DMS53 treated with DMSO at 0.1 percent for 48 hours (cell line): ENCODE measurements around the gene PPP1CB.
"Not testable (repeated sequence)": the region's sequence is repeated elsewhere in the genome, so short reads cannot be mapped to it uniquely, and the experiment has no call there.

Experiments
- DNase-seq: peaks from one replicate; lab custom pipeline; 2025; ENCODE audit not compliant: unreplicated experiment; lab: John Stamatoyannopoulos, UW

Gene PPP1CB

DNA sequence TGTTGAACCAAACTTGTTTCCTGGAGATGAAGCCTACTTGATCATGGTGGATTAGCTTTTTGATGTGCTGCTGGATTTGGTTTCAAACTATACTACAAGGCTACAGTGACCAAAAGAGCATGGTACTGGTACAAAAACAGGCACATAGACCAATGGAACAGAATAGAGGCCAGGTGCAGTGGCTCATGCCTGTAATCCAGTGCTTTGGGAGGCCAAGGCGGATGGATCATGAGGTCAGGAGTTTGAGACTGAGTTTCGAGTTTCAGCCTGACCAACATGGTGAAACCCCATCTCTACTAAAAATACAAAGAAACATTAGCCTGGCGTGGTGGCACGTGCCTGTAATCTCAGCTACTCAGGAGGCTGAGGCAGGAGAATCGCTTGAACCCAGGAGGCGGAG is 9.0 kb upstream of the PPP1CB start:
- DNase-seq, result not testable (repeated sequence)

DNA sequence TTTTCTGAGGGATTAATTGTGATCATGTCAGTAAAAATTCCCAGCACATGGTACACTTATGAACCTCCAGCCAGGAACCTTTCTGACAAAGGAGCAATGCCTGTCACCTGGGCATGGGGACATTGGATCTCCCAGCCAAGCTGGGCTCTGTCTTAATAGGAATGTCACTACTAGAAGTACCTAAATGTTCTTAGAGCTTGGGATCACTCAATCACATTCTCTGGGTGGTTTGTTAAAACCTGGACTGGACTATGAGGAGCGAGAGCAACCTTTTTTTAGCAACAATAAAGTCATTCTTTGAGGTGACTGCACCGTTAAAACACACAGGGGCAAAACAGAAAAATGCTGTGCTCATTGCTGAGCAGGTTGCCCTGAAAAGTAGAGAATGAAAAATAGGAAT is 6.4 kb upstream of the PPP1CB start:
- no peak for DNase-seq

DNA sequence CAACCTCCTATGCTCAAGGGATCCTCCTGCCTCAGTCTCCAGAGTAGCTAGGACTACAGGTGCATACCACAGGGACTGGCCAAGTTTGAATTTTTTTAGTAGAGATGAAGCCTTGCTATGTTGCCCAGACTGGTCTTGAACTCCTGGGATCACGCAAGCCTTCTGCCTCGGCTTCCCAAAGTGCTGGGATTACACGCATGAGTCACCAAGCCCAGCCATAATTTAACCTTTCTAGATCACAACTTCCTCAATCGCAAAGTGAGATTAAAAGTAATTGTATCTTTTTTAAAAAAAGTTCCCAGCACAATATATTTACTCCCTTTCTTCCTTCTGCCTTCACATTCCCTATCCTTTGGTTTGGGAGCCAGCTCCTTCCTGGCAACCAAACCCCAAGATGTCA is 5.8 kb upstream of the PPP1CB start:
- DNase-seq, result no peak

DNA sequence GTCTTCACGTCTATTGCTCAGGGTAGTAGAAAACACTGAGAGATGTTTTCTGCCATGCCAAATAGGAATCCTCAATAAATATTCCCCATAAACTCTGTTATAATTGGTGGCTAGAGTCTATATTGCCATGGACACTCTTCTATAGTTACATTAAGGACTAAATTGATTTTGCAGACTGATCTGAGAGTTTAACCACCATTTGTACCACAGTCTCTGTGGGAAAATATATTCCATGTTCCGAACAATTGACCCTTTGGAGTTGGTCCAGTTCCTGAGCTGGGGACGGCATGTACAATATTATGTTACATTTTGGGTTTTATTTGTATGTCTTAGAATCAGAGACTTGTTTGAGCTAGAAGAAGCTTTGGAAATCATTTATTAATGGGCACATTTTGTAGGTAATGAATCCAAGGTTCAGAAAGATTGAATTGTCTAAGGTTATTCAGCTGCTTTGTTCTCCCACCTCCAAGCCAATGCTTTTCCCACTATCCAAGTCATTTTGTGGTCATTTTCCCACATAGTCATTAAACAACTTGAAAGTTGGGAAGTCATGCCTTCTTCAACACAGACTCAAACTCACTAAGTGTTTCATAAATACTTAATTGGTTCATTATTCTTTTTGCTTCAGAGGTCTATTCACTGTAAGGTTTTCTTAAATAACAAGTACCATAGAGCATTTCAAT is 5.1 kb upstream of the PPP1CB start:
- no peak for DNase-seq

DNA sequence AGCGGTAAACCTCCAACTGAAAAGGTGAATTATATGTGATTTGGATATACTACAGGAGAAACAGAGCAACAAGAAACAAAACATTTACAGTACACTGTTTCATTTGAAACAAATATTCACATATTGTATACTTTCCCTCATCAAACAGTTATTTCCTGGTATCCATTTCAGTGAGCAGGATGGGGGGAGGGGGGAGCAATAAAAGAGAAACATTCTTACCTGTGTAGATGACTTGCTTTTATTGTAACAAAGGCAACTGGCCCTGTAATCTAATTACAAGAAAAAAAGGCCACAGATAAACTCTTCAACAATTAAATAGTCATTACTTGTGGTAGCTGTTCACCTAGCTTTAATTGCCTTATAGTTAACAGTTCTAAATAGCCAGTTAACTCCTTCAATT is 3.9 kb upstream of the PPP1CB start:
- DNase-seq, result peak; percentile 14

DNA sequence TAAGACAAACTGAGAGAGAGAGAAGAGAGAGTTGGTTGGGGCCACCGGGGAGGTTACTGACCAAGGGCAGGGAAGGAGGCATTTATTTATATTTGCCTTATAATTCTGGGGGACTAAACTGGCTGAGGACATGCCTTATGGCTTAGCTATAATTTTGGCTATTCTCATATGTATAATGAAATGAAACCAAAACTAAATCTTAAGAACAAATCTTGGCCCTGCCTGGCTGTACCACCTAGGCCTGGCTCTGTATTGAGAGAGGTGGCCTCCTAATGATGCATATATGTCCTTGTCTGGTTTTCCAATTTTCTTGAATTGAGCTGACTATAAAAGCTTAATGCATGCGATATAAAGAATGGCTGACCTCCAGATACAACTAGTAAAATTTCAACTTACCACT is 3.5 kb upstream of the PPP1CB start:
- no peak for DNase-seq

DNA sequence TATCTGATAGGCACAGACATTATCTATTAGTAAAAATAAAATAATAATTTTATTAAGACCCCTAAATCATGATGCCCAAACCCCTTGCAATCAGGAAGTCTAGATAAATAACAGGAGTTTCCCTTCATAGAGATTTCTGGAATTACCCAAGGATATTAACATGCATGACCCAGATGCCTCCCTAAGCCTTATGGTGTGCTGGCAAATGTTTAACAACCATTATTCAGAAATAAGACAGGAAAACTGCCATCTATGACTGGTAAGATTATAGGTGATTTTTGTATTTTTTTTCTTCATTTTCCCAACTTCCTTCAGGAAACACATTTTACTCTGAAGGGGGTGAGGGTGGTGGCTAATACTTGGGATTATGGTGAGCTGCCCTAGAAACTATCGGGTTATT is 2.7 kb upstream of the PPP1CB start:
- DNase-seq, result no peak

DNA sequence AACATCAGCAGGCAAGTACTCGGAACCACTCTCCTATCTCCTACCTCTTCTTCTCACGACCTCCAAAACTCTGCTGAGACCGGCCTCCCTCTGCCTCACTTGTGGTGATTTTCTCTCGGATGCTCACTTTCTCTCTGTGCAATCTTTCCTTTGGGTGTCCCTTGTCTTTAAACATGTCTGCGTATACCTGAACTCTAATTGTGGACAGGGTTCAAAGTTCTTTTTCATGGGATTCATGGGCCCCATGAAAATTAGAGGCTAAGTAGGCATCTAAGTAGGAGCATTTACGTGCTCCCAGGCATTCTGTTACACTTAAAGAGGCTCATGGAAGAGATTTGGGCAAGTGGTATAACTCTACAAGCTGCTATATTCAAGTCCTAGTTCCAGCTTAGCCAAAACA is 2.1 kb upstream of the PPP1CB start:
- DNase-seq, result no peak

DNA sequence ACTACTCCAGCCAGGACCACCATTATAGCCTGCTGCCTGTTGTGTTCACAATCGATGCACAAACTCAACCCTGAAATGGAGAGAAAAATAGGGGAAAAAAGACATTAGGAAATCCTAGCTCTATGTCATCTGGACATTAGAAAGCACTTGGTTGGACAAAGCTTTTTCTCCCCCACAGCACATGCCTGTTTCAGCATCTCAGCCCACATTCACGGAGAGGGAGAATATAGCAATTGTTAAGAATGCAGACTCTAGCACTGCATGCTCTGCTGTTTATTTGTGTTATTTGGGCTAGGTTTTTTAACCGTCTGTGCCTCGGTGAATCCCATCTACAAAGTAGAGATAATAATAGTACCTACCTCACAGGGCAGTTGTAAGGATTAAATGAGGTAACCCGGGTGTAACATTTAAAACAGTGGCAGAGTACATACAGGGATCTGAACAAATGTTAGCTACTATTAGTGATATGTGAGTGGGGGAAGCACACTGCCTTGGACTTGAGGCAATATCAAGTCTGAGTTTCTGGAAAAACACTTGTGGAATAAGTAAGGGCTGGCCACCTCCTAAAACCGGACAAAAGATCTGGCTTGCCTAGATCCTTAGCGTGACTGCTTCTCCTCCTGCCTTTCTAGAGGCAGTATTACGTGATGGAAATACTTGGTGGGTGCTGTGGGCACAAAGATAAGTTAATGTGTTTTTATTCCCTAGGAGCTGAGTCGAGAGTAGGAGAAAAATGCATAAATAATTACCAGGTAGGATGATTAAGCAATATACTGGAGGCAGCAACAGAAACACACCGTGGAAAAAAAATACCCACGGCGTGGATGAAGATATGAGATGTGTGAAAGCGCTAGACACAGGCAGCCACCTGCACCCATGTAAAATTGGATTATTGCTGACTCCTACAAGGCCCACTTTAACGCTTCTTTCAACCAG is 1.0 kb upstream of the PPP1CB start:
- DNase-seq, result peak; percentile 18

DNA sequence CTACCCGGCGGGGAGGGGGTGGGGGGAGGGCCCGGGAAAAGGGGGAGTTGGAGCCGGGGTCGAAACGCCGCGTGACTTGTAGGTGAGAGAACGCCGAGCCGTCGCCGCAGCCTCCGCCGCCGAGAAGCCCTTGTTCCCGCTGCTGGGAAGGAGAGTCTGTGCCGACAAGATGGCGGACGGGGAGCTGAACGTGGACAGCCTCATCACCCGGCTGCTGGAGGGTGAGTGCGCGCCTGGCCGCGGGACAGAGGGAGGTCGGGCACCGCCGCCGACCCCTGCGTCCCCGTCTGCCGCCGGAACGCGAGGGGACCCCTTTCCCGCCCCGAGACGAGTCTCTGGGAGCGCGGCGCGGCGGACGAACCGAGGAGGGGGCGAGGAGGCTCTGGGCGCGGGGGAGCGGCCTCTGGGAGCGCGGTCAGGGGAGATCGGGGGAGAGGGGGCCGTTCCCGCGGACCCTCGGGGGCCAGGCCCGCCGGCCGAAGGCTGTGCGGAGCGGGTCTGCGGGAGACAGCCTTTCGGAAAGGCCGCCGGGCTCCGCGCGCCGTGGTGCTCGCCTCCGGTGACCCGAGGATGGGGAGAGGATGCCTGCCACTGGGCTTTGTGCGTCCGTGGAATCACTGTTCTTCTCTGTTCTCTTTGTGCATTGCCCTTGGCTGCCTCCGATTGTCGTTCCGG is 463 bp downstream of the PPP1CB start:
- peak; percentile 57 for DNase-seq

DNA sequence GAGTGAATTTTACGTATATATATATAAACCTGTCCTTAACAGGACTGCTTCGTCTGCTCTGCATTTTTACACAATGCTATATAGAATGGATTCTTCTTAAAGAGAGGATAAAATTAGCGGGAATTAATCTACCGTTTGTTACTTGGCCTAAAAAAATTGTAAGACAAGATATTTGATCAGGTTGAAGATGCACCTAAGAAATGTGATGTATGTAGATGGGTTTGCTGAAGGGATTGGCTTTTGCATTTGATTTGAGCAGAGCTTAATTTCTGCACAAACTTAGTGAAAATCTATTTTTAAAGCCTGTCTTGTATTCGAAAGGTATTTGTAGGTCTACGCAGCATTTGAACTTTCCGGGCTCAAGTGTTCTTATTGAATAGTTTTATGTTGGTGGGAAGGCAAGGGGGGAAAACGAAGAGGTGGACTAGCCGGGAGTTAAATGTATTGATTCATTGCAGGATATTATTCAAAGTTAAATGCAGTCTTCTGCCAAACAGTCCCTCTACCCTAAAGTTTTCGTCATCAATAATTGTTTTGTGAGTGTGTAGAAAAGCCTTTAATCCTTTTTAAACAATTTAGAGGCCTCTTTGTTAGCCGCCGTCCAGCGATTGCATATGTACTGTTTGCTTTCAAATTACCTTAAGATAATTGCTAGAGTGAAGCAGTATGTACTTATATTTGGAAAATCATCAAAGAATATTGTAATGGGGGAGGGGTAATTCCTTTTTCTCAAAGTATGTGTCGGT is 1.2 kb downstream of the PPP1CB start:
- DNase-seq, result peak; percentile 1

DNA sequence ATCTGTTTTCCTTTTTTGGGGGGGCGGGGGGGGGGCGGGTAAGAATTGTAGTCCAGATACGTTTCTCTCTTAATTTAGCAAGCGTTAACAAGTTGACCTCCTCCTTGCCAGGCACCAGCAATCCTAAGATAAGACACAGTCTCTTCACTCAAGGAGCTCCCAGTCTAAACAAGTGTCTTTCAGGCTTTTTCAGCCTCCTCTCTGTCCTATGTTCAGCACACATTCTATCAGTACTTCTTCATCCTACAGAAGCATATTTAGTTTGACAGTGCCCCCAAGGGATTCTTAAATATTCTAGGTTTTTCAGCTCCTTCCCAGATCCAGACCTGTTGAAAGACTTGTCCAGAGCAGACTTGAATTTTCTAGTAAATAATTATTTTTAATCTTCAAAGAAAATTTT is 2.7 kb downstream of the PPP1CB start:
- DNase-seq, result no peak

DNA sequence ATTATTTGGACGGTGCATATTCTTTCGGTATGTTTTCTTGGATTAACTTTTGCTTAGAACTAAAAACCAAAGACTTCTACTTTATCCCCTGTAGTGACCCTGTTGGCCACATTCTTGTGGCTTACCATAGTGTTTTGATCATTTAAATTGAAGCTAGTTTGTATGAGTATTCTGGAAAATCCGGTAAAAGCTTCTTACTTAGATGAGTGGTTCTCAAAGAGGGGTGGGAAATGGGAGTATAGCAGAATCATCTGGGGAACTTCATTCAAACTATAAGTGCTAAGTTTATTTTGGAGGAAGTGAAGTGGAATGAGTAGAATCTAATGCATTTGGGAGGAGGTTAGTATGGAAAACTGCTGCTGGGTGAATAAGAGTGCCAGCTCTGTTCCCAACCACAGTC is 3.8 kb downstream of the PPP1CB start:
- no peak for DNase-seq

DNA sequence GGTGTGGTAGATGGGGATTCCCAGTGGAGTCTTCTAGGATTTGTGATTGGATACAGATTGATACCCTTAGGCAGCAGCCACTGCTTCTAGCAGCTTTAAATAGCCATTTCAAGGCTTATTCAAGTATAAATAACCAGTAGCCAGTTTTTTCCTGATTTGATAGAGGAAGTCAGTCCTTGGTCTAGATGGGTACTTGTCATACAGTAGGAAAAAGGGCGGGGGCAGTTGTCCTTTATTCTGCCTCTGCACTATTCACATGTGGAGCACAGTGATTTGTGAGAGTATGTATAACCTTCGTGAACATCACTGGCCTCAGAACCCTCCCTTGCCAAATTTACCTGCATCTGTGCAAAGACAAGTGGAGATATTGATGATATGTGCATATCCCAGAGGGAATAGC is 6.8 kb downstream of the PPP1CB start:
- no peak for DNase-seq

DNA sequence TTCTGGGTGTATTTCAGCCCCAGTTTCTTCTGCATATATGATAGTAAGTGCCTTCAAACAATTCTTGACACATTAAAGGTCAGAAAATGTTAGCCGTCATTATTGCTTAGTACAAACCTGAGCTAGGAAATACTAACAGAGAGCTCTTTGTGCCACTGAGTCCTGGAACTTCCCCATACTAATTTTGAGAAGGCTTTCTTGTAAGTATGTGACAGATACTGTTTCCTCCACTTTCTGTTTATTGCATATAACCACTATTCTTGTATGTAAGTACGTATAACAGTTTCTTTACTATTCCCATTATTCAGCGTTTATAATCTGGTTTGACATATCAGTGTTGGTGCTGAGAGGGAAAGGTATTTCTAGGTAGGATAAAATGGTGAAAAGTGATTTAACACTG is 9.8 kb downstream of the PPP1CB start:
- DNase-seq, result no peak

DNA sequence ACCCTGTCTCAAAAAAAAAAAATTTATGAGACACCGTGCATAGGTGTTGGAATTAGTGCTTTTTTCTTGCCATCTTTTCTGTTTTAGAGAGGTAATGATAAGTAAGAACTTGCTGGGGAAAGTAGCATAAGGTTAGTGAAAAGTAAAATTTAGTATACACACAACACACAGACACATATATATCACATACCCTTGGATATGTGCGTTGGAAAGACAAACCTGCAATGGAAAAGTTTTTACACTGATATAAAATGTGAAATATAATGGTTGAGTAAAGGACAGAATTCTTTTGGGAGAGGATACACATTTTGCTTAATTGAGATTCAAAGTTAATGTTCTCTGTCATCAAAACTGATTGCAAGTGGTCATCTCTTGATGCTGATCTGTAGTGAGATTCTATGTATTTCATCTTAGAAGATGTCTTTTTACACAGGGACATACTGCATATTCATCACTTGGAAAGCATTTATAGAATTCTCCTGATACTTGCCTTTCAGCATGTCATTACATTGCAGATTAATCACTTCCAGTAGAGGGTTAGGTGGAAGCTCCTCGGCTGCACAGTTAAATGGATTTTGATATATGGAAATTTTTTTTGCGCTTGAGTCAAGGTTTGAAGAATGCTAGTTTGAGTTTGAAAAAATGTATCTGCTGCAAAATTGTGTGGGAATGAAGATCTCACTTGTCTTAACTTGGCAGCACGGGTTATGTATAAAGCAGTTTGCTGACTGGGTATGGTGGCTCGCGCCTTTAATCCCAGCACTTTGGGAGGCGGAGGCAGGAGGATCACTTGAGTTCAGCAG is 13.5 kb downstream of the PPP1CB start:
- no peak for DNase-seq

DNA sequence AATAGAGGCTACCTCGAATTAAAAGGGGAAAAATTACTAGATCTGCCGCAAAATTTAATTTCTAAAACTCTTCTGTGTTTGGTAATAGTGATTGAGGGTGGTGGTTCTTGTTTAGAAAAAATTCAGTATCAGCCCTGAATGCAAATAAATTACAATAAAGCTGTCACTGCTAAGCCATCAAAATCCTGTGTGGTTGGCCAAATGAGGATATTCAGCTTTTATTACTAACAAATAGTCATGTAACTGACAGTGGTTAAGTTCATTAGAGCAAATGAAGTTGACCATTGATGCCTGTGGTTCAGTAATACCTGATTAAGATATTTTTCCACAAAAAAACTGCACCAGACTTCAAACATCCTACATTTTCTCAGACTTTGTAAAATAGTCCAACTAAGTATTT is 14.4 kb downstream of the PPP1CB start:
- no peak for DNase-seq

DNA sequence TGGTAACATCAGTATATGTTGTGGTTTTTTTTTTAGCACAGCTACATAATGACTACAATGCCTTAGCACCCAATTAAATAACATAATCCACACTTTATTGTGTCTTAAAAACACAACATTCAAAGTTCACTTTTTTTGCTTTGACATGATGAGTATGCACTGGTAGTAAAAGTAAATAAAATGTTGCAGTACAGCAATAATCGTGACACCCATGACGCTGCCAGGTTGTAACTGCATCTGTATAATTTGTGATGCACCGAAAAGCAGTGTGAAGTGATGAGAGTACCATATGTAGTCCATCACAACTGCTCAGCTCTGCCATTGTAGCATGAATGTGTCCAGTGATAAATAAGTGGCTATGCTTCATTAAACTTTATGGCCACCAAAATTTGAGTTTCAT is 15.7 kb downstream of the PPP1CB start:
- no peak for DNase-seq

DNA sequence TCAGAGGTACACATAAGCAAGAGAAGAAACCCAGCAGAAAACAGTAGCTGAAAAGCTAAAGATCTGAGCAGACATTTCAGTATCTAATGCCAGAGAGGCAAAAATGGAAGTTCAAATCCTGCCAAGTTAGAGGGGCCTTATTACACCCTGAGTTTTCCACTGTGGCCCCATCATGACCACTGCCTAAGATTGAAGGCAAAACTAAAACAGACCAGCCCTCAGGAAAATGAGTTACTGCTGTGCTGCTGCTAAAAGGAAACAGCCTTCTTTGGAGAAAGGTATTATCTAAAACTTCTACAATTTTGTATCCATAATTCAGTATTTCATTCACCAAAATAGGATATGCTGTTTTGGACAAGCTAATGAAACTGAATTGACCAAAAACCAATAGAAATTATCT is 16.8 kb downstream of the PPP1CB start:
- no peak for DNase-seq

DNA sequence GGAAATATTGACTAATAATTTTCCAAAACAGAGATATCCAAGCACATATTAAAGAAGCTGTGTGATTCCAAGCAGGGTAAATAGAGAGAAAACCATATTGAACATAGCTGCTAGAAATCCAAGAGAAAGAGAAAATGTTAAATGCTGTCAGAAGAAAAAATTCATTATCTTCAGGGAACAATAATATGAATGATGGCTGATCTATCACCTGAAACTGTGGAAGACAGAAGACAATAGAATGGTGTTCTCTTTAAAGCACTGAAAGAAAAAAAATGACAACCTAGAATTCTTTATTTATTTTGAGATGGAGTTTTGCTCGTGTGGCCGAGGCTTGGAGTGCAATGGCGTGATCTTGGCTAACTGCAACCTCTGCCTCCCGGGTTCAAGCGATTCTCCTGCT is 17.3 kb downstream of the PPP1CB start:
- no peak for DNase-seq
